WERI-Rb-1 (cell line): ENCODE data around the gene COL5A1.

Experiments used
- DNase-seq: peaks from one replicate; pipeline ENCODE4 v3.0.0-alpha.2; 2020
- H3K27ac ChIP-seq: fragments of 250-450 bp; sonication (Bioruptor Pico); 2 replicates; pipeline ENCODE4 v1.5.1; 2020; ENCODE audit warnings: mild to moderate bottlenecking, moderate library complexity
- H3K27me3 ChIP-seq: fragments of 250-450 bp; sonication (Bioruptor Pico); 2 replicates; pipeline ENCODE4 v1.5.1; 2021; ENCODE audit warnings: mild to moderate bottlenecking, low read depth, moderate library complexity; ENCODE audit not compliant: insufficient read depth, severe bottlenecking
- H3K36me3 ChIP-seq: fragments of 250-450 bp; sonication (Bioruptor Pico); 2 replicates; pipeline ENCODE4 v1.5.1; 2020; ENCODE audit warnings: mild to moderate bottlenecking, moderate library complexity
- H3K4me3 ChIP-seq: 2 replicates; pipeline ENCODE4 v1.5.1; 2011; ENCODE audit warnings: low read depth, mild to moderate bottlenecking, control low read depth, low read length
- H3K9me3 ChIP-seq: fragments of 250-450 bp; sonication (Bioruptor Pico); 2 replicates; pipeline ENCODE4 v1.5.1; 2021; ENCODE audit warnings: mild to moderate bottlenecking, moderate library complexity; ENCODE audit not compliant: severe bottlenecking
- TF ChIP-seq, protein P1 (sequence below): IDR thresholded peaks from 2 replicates; pipeline ENCODE4 v1.5.1; 2011; ENCODE audit warnings: low read depth, mild to moderate bottlenecking, control low read depth, inconsistent platforms, low read length

The COL5A1 gene

GRCh38 chr9:134869554-134870300, 228.1 kb downstream of the COL5A1 start:
- Histone ChIP-seq H3K27me3 (no peaks in the 10 kb centered on the region), H3K36me3 (no peaks in the 10 kb centered on the region), H3K27ac (peak overlapping the region; percentile 76), H3K9me3 (no peaks in the 10 kb centered on the region), H3K4me3 (no peak overlapping the region)
- DNase-seq = peak; percentile 60
- TF ChIP-seq, protein P1, sequence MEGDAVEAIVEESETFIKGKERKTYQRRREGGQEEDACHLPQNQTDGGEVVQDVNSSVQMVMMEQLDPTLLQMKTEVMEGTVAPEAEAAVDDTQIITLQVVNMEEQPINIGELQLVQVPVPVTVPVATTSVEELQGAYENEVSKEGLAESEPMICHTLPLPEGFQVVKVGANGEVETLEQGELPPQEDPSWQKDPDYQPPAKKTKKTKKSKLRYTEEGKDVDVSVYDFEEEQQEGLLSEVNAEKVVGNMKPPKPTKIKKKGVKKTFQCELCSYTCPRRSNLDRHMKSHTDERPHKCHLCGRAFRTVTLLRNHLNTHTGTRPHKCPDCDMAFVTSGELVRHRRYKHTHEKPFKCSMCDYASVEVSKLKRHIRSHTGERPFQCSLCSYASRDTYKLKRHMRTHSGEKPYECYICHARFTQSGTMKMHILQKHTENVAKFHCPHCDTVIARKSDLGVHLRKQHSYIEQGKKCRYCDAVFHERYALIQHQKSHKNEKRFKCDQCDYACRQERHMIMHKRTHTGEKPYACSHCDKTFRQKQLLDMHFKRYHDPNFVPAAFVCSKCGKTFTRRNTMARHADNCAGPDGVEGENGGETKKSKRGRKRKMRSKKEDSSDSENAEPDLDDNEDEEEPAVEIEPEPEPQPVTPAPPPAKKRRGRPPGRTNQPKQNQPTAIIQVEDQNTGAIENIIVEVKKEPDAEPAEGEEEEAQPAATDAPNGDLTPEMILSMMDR = no peak

- H3K27ac ChIP-seq = peak overlapping the region; percentile 76; the same call in 1 of the 2 replicates
- no peaks in the 10 kb centered on the region for H3K9me3 ChIP-seq
- TF ChIP-seq, protein P1 = no peak
- H3K4me3 ChIP-seq = no peak overlapping the region
- no peaks in the 10 kb centered on the region for H3K27me3 ChIP-seq
- DNase-seq = no peak
- no peaks in the 10 kb centered on the region for H3K36me3 ChIP-seq
These were observed 228.7 kb downstream of the COL5A1 start for GRCh38 chr9:134870301-134870694.

GRCh38 chr9:134870746-134871662, 229.4 kb downstream of the COL5A1 start:
- H3K27me3 ChIP-seq = no peaks in the 10 kb centered on the region
- H3K36me3 ChIP-seq = no peaks in the 10 kb centered on the region
- H3K9me3 ChIP-seq = no peaks in the 10 kb centered on the region
- TF ChIP-seq, protein P1 = no peak
- DNase-seq = no peak
- no peak overlapping the region for H3K4me3 ChIP-seq
- no peak overlapping the region for H3K27ac ChIP-seq

DNA sequence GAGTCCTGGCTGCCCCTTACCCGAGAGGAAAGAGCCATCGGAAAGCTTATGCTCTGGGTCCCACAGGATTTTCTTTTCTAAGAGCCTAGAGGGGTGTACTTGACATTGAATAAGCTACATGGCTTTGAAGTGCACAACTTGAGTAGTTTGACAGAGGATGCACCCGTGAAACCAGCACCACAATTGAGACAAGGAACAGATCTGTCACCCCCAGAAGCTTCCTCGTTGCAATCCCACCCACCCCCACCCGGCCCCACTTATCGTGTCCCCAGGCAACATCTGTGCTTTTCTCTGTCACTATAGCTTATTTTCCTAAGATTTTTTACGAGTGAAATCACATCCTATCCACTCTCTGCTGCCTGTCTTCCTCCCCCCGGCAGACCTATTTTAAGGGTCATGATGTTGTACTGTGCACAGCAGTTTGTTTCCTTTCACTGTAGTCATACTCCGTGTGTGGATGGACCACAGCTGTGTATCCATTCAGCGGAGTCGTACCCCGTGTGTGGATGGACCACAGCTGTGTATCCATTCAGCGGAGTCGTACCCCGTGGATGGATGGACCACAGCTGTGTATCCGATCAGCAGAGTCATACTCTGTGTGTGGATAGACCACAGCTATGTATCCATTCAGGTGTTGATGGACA, 230.2 kb downstream of the COL5A1 start:
- TF ChIP-seq, protein P1 = no peak
- Histone ChIP-seq H3K27ac (no peak overlapping the region), H3K9me3 (no peaks in the 10 kb centered on the region), H3K36me3 (no peaks in the 10 kb centered on the region), H3K27me3 (no peaks in the 10 kb centered on the region), H3K4me3 (no peak overlapping the region)
- DNase-seq = no peak

- H3K9me3 ChIP-seq = no peaks in the 10 kb centered on the region
- H3K27me3 ChIP-seq = no peaks in the 10 kb centered on the region
- TF ChIP-seq, protein P1 = no peak
- no peak for DNase-seq
- H3K27ac ChIP-seq = no peak overlapping the region
- no peak overlapping the region for H3K4me3 ChIP-seq
- H3K36me3 ChIP-seq = no peaks in the 10 kb centered on the region
These were observed 231.1 kb downstream of the COL5A1 start for GRCh38 chr9:134872482-134873231.
